GM18526 (cell line): ENCODE data around the gene BAIAP2.

Experiments used
- POLR2A ChIP-seq: IDR thresholded peaks from 3 replicates; pipeline ENCODE4 v1.6.1; 2011; ENCODE audit not compliant: insufficient read length; ENCODE audit errors: extremely low read depth

The BAIAP2 gene

GRCh38 chr17:81073967-81074839 is 39.3 kb downstream of the BAIAP2 start:
- no peak for TF ChIP-seq POLR2A

DNA sequence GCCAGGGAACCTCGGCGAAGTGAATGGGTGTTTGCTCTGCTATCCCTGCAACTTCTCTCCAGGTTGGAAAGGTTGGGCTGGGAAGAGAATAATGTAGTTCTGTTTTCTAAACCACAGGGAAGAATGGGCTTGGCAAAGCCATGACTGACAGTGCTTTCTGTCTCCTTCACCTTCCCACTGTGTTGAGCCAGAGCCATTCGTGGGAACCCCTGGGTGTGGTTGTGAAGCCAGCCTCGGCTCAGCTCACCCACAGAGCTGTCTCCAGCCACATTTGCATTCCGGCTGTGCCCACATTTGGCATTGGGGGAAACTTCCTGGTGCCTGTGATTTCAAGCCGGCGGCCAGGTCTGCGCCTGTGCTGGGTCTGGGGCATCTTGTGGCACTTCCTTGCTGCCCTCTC is 39.9 kb downstream of the BAIAP2 start:
- TF ChIP-seq POLR2A: no peak

DNA sequence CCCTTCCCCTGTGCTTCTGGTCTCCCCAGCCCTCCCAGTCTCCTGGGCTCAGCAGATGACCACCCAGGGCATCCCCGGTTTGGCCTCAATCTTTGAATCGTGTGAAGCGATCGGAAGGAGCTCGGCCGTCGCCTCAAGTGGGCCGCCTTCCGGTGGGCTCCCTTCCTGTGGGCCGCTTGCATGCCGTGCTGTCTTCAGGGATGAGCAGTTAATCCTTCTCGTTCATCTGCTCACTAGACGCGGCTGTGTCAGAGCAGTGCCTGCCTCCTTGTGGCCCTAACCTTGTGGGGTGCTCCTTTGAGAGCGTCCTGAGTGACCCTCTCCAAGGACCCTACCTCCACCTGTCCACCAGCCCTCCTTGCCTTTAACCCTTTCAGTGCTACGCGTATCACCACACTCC is 40.4 kb downstream of the BAIAP2 start:
- TF ChIP-seq POLR2A: no peak

- TF ChIP-seq POLR2A: no peak
These were observed 41.3 kb downstream of the BAIAP2 start for GRCh38 chr17:81076141-81076679.

GRCh38 chr17:81080019-81080418 is 45.1 kb downstream of the BAIAP2 start:
- no peak for TF ChIP-seq POLR2A

GRCh38 chr17:81081222-81082176 is 46.5 kb downstream of the BAIAP2 start:
- no peak for TF ChIP-seq POLR2A

DNA sequence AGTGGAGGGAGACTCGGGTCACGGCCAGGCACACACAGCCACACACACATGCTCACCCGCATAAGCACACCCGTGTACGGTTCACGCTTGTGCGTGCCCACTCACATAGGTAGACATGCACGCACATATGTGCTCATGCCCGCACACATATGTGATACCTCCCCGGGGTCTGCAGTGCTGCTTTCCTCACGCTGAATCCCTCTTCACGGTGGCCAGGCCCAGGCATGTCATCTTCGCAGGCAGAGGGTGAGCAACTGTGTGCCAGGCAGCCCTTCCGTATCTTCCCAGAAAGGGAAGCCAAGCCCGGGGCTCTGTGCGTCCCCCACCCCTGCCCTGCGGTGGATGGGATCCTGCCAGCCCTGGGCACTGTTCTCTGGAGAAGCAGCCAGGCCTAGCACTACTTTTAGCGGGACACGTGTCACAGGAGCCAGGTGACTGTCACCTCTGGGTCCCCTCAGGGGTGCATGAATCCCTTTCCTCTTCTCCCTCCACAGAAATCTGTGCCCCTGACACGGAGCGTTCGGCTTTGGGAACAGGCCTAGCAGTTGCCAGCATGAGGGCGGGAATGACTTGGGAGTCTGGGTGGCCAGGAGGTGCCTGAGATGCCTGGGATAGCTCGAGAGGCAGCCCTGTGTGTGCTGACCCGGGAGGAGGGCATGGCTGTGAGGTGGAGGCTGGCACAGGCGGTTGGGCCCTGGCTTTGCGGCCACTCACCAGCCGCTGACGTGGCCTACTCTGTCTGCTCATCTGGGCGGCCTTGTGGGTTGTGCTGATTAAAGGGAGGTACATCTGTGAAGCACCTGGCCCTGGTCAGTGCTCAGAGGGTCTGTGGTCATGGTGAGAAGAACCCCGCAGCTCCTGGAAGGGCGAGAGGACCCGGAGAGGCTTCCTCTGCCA is 47.5 kb downstream of the BAIAP2 start:
- TF ChIP-seq POLR2A: no peak

- no peak for TF ChIP-seq POLR2A
These were observed 48.3 kb downstream of the BAIAP2 start for GRCh38 chr17:81083125-81083765.

DNA sequence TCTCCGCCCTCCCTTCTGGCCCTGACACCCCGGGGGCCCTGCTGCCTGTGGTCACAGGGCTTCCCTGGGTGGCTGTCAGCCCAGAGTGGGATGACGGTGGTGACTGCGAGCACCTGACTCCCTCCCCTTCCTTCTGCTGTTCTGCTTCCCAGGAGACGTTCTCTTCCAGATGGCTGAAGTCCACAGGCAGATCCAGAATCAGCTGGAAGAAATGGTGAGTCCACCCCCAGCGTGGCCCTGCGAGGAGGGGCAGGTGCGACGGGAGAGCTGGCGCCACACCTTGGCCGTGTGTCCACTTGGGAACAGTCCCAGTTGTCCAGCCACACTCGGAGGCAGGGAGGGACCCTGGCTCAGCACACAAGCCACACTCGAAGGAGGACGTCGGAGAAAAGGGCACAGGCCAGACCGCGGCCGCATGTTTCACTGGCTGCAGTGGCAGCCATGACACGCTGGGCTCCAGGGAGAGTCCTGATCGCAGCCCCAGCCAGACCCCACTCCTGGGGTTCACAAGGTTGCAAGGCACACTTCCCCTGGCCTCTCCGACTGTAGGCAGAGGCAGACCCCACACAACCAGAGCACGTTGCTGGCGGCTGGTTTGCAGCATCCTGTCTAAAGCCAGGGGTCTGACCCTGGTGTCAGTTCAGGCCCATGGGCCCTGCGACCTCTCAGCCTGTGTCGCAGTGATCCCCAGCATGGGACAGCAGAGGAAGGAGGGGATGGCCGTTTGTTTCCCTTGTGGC is 49.9 kb downstream of the BAIAP2 start:
- TF ChIP-seq POLR2A: no peak

GRCh38 chr17:81085420-81085911 is 50.5 kb downstream of the BAIAP2 start:
- no peak for TF ChIP-seq POLR2A

DNA sequence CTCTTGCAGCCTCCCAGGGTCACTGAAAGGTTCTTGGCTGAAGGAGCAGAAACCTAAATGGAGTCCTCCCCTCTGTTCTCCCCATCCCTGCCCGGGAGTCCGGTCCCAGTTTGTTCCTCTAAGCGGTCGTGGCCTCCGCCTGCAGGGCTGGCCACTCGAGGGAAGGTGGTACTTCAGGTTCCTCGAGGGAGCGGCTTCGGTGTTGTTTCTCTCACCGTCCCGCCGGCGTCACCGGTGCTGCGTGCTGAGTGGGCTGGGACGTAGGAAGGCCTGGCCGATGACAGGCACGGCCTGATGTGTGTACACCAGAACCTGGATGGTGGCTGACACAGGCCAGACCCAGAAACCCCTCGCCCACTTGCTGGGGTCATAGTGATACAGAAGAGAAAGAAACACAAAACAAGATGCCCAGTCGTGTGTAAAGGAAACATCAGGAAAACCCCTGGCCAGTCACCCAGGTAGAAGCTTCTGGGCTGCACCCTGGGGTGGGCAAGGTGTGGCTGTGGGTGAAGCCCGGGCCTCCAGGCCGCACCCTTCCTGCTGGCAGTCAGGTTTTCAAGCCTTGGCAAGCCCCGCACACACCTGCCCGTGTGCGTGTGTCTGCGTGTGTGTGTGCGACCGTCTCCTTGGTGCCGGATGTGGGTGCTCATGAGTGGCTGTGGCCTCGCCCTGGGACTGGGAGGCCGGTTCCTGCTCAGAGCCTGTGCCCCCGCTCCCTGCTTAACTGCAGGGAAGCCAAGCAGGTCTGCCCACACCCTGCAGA is 52.0 kb downstream of the BAIAP2 start:
- TF ChIP-seq POLR2A: no peak

GRCh38 chr17:81090361-81091136 is 55.6 kb downstream of the BAIAP2 start:
- TF ChIP-seq POLR2A: no peak
